CD4-positive, alpha-beta T cell treated with Interleukin-21 for 1 hour (primary cell): Measurements from ENCODE around the gene IFI16.
"Not testable (repeated sequence)": the region's sequence is repeated elsewhere in the genome, so short reads cannot be mapped to it uniquely, and the experiment has no call there.

Experiments
- DNase-seq: peaks from one replicate; pipeline ENCODE4 v3.0.0-alpha.2; 2020

Gene IFI16

DNA sequence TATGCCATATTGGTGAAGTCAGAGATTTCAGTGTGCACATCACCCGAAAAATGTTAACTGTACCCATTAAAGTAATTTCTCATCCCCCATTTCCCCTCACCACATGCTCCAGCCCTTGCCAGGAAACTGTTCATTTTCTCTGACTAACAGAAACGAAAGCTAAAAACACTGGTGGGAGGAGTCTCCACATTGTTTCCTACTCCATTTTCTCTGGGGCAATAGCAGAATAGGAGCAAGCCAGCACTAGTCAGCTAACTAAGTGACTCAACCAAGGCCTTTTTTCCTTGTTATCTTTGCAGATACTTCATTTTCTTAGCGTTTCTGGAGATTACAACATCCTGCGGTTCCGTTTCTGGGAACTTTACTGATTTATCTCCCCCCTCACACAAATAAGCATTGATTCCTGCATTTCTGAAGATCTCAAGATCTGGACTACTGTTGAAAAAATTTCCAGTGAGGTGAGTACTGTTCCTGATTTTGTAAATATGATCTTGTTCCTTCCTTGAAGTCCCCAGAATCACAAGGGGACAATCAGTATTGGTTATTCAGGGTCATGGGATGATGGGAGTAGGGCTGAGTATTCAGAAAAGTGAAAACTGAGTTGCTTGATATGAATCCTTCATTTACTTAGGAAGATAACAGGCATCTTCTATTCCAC lies at the start of gene IFI16:
Gene IFI16 (plus strand): TSS at position 204 of the 658 bp plus-strand sequence. CDS start 4,774 bp downstream, outside the sequence.
- peak; percentile 89 for DNase-seq

DNA sequence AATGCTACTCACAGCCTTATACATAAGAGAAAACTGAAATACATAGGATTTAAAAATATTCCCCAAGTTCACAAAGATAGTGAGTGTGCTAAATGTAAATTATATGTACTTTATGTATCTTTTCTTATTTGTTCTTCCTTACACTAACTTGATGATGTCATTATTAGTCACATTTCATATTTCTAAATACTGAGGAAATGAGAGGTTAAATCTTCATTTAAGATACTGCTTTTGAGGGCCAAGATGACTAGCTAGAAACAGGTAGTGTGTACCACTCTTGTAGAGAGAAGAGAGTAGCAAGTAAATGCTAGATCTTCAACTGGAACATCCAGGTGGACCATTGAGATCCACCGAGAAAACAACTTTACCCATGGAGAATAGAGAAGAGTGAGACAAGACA lies 48.5 kb upstream of the IFI16 start:
- DNase-seq, result no peak

DNA sequence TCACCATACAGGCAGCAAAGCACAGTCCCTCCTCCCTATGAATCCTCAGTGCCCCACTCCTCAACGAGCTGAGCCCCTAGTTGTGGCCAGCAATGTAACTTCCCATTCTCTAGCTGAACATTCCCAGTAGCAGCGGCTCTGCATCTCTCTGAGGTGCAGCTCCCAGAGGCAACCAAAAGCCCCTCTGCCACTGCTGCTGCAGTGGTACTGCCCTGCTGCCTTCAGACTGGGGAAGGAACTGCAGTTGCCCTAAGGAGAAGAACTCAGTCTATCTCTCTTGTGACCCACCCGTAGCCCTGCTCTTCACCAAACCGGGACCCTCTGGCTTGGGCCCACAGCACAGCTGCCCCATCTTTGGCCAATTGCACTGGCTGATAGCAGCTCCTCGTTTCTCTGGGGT lies 46.7 kb upstream of the IFI16 start:
- no peak for DNase-seq

DNA sequence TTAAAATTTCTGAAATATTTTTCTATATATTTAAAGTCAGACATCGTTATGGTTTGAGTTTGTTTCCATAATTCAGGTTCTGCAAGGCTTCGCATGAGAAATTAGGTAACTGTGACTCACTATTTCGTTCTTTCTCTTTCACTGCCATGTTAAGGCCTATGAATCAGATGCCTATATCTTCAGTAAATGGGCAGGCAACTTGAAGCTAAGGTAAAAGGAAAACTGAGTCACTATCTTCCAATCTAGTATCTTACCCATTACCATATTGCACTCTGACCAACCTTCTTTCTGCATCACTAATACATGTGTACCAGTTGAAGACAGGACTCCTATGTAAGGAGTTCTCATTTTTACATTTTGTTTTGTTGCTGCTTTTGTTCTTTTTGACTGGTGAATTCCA lies 40.5 kb upstream of the IFI16 start:
- no peak for DNase-seq

DNA sequence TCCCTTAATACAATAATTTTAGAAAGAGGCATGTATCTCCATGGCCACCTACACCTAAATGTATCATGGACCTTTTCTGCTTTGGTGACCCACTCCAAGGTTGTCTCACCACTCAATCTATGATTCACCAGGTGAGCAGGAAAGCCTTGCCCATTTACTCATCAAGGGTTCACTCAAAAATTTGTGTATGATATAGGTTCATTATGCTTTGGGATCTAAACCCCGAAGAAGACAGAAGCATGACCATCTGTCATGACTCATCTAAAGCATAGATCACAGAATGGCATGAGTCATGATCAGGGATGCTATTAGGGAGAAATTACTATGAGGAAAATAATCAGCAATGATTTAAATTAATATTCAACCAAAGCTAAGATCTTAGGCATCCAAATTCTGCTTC lies 39.9 kb upstream of the IFI16 start:
- no peak for DNase-seq

DNA sequence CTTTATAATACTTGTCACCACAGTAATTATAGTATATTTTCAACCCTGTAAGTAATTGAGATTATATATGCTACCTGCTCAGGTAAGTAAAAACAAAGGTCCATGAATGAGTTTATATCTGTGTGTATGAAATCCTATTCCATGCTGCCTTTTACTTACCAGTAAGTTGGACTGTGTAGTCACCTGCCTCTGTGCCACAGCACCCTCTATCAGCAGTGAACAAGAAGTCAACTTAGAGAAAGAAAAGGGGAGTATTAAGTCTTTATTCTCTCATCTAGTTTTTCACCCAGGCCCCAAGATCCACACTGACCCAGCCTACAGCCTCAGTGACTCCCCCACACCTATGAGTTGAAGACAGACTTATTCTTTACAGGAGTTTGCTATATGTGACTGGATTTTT lies 36.9 kb upstream of the IFI16 start:
- DNase-seq, result peak; percentile 25

DNA sequence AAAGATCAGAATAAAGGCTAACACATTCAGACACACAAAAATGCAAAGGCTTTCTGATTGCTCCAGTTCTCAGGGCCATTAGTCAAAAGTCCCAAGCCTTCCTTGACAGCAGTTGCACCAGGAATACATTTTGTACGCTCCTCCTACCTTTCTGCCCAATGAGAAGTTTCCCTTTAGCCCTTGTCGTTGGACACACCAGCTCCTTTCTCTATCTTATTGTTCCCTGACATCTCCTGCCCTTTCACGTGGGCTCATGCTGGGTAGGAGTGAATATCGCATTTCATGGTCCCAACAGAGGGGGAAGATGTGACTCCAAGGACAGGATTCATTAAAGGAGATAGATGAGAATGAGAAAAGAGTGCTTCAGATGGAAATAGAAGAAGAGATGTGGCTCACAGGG lies 33.5 kb upstream of the IFI16 start:
- no peak for DNase-seq

DNA sequence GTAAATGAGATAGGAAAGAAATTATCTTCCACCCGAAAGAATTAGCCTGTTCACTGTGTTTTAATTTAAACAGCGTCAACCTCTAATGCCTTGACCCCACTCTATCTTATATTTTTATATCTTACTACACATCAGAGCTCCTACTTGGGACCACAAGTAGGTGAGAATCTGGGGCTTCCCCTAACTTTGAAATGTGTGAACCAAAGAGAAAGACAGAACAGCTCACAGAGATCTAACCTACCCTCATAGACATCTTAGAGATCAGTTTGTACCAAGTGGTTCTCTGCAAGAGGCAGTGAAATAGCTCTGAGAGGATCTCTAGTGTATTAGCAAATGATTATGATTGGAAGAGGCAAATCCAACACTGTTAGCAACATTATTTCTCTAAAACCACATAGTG lies 31.0 kb upstream of the IFI16 start:
- peak; percentile 46 for DNase-seq

DNA sequence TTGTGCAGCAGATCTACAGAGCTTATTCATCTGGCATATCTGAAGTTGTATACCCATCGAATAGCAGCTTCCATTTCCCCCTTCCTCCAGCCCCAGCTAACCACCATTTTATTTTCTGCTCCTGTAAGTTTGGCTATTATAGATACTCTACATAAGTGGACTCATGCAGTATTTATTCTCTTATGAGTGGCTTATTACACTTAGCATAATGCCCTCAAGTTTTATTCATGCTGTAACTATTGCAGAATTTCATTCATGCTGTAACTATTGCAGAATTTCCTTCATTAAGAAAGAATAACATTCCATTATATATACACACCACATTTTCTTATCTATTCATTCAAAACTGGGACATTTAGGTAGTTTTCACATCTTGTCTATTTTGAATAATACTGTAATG lies 30.5 kb upstream of the IFI16 start:
- DNase-seq, result no peak

DNA sequence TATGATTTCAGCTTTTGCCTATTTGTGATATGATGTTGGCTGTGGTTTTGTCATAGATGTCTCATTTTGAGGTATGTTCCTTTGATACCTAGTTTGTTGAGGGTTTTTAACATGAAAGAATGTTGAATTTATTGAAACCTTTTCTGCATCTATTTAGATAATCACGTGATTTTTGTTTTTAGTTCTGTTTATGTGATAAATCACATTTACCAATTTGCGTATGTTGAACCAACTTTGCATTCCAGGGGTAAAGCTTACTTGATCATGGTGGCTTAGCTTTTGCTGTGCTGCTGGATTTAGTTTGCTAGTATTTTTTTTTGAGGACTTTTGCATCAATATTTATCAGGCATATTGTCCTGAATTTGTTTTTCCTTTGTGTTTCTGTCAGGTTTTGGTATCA lies 26.5 kb upstream of the IFI16 start:
- no peak for DNase-seq

DNA sequence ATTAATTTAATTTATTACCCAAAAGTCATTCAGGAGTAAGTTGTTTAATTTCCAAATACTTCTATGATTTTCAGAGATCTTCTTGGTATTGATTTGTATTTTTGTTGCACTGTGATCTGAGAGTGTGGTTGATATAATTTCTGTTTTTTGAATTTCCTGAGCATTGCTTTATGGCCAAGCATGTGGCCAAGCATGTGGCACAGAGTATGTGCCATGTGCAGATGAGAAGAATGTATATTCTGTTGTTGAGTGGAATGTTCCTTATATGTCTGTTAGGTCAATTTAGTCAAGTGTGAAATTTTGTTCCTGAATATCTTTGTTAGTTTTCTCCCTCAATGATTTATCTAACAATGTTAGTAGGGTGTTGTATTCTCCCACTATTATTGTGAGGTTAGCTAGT lies 25.3 kb upstream of the IFI16 start:
- no peak for DNase-seq

DNA sequence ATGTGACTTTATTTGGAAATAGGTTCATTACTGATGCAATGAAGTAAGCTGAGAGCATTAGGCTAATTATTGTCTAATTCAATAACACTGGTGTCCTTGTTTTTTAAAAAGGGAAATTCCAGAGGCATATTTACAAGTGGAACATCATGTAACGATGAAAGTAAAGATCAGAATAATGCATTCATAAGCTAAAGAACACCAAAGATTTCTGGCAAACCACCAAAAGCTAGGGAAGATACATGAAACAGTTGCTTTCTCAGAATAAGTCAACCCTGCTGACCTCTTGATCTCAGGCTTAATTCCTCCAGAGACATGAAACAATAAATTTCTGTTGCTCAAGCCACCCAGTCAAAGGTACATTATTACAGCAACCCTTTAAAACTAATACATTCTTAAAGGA lies 20.3 kb upstream of the IFI16 start:
- no peak for DNase-seq

DNA sequence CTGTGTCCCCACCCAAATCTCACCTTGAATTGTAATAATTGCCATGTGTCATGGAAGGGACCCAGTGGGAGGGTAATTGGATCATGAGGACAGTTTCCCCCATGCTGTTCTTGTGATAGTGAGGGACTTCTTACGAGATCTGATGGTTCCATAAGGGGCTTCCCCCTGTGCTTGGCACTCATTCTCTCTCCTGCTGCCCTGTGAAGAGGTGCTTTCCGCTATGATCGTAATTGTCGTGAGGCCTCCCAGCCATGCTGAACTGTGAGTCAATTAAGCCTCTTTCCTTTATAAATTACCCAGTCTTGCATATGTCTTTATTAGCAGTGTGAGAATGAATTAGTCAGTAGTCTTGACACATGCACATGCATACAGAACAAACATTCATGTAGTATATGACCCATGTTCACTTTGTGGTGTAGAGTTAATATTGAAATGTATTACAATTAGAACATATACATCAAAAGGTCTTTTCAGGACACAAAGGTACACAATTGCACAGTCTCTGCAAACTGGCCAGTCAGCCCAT lies 16.9 kb upstream of the IFI16 start:
- no peak for DNase-seq

DNA sequence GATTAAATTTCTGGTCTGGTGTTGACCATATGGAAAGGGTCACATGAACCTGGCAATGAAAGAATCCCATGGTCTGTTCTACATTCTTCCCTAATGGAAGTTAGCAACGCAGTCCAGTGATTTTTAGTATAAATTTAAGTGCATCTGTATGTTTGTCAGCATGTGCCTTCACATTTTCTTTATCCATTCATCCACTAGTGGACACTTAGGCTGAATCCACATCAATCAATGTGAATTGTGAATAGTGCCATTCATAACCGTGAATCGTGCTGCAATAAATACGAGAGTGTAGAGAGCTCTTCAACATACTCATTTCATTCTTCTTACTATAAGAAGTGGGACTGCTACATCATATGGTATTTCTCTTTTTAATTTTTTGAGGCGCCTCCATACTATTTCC lies 12.7 kb upstream of the IFI16 start:
- DNase-seq, result no peak

DNA sequence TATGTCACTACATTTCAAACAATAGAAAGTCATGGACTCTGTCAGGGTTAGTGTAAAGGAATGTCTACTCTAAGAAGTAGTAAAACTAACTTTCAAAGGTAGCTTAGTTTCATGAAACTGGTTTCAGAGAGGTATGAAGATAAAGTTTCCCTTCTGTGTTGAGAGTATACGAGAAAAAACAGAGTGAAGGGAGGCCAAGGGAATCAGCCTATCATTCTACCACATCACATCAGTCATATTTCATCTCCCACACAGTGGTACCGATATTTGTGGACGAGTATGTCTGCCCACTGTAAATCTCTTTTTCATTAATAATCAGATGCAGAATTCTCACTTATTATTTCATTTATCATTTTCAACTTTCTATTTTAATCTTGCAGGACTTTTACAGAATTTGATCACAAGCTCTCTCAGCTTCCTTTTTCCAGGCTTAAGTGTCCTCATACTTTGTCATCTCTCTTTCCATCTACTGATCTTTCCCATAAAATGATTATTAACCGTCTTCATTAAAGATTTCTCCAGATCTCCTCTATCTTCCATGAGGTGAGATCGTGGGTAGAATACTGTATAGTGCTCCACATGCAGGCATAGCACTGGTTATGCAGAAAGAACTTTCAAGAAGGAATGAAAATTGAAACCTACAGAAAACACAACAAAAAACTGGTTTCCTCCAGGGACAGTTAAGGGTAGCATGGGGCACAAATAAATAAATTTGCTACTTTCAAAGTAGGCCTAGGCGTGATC lies 11.5 kb upstream of the IFI16 start:
- DNase-seq, result no peak

DNA sequence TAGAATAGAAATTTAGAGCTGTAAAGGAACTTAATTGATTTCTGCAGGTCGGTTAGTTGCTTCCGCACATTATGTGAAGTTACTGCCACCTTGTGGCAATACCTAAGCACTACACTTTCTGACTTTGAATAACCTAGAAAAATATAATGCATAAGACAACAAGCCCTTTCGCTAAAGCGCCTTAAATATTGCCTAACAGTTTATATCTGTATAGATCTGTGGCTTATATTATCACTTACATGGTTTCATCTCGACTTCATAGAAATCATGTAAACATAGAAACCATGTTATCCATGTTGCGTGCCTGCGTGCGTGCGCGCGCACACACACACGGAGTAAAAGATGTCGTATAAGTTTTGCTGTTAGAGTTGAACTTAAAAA lies 10.9 kb upstream of the IFI16 start:
- peak; percentile 82 for DNase-seq

DNA sequence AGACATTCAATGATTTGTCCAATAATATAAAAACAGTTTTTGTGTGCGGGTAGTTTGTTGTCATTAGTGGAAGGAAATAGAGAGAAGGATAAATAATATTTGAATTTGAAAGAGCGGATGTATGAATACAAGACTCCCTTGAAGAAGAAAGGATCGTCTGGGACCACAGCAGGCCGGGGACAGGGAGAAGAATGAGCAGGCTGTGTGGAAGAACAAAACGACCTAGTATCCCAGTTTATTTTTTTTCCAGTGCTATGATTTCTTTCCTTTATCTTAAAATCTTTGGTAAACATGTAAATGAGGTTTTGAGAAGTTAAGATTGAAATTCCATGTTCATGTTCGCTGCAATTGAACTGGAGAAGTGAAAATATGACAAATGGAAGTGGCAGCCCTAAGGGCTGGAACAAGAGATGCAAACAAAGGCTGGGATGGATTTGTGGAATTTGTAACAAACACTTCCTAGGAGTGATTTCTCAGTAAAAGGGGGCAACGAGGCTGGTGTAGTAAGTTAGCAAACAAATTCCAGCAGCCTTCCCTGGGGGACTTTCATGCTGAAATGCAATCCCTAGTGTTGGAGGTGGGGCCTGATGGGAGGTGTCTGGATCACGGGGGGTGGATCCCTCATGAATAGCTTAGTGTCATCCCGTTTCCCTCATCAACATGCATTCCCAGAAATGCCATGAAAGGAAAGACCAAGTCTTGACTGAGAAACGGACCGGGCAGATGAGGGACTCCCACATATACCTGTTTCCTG lies 10.2 kb upstream of the IFI16 start:
- no peak for DNase-seq

DNA sequence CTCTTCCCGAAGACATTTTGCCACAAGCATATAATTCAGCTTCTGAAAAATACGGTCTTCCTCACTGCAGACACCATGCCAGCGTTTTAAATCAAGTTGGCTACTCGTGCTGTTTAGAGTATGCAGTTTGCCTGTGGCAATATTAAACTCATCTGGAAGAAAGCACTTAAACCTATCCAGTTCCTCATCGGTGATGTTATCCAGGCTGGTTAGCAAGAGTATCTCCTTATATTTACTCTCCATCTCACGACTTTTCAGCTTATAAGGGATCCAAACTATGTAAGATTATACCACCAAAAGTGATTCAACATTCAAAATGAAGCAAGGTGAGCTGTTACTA lies 9.7 kb upstream of the IFI16 start:
- DNase-seq, result no peak

DNA sequence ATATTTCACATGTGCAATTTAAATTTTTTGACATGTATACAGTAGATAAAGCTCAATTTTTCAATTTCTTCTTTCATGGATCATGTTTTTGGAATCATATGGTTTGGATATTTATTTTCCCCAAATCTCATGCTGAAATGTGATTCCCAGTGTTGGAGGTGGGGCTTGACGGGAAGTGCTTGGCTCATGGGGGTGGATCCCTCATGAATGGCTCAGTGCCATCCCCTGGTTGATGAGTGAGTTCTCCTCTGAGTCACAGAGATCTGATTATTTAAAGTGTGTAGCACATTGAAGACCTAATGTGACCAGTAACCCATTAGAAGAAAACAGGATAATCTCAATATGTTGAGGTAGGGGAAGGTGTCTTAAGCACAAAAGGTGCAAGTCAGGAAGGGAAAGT lies 9.1 kb upstream of the IFI16 start:
- no peak for DNase-seq

DNA sequence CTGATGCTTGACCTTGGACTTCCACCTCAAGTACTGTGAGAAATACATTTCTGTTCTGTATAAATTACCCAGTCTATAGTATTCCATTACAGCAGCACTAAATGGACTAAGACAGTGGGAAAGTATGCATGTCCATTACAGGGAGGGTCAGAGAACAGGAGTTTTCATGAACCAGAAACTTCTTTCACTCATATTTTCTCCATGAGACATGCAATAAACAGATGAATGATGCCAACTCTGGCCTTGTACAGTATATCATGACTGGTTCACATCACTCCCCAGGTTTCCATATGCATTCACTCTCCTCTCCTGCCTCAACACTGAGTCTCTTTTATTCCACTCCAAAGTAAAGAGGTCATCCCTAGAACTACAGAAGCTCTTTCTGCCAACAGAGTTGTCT lies 4.5 kb upstream of the IFI16 start:
- no peak for DNase-seq

DNA sequence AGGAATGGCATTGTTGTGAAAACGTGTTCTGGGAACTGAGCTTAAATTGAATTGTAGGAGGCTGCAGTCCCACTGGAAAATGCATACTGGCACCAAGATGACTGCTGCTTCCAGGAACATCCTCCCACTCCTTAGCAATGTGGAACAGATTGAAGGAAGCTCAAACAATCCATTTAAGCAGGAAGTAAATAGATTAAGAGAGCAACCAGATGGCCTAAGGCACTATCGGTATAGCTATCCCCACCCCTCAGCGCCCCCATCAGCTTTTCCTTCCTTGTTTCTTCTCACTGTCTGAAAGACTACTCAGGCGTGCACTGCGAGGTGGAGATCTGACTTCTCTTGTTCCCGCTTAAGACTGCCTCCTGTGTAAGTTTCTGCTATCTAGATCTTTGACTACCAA lies 4.0 kb upstream of the IFI16 start:
- DNase-seq, result no peak

DNA sequence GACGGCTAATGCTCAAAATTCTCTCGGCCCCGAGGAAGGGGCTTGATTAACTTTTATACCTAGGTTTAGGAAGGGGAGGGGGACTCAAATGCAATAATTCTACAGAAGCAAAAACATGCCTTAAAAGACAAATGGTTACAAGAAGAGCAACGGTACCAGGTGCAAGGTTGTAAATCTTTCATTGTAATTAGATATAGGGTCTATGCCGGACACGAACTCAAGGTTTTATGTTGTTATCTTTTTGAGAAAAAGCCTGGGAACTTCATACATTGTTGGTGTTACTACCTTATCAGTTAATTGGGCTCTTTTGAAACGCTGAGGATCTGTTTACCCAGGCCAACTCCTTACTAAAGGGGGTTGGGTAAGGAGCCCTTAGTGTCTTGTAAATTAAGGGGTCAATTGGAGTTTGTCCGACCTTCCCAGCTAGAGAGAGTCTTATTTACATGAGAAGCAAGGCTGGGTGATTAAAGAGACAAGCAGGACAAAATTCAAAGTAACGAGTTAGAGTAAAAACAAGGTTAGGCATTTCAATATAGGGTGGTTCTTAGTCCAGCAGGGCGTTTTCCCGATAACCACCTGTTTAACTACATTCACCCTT lies 3.4 kb upstream of the IFI16 start:
- not testable (repeated sequence) for DNase-seq

DNA sequence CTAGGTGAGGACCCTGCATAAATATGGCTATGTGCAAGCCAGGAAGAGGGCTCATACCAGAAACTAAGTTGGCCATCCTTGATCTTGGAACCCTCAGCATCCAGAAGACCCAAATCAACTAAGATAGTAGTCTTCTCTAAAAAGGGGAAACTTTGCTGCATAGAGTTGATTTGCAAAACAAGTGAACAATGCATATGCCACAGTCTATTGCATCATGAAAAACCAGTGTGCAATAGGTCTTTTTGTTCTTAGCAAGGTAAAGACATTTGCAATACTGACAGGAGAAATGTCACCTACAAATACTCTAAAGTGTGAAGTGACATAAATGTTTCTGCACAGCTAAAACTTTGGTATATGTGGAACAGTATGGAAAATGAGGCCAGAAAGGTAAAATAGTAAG lies 2.0 kb upstream of the IFI16 start:
- no peak for DNase-seq

DNA sequence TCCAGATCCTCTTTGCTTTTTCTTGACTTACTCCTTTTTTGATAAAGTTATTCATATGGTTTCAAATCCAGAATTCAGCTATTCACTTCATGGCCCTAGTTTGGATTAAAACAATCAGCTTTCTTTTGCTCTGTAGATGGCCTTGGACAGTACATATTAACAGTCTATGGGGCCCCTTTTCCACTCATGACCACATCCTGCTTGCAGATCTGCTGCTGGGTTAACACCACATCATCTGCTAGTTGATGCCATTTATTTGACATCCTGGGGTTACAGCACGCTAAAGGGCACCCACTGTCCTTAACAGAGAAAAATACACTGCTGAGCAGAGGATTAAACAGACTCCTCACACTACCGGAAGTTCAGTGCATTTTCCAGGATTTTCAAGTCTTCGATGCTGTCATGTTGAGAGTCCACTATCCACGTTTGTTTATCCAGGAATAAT lies 941 bp upstream of the IFI16 start:
- DNase-seq, result peak; percentile 81
